Measurements from ENCODE around the gene PTGER2.

PTGER2 gene

GRCh38 chr14:52298795-52299194 is 15.3 kb upstream of the PTGER2 start:
- no peak overlapping the region for H3K4me3 ChIP-seq (ENCODE audit: low read depth, low read length, poor library complexity, severe bottlenecking)
- no peak overlapping the region for H2AFZ ChIP-seq (ENCODE audit: low read length)
- H3K9ac ChIP-seq (ENCODE audit: low read length) = no peak overlapping the region
- no peaks in the 10 kb centered on the region for H3K79me2 ChIP-seq (ENCODE audit: insufficient read depth, low read length)
- H3K4me2 ChIP-seq (ENCODE audit: low read length) = no peak overlapping the region
- H3K36me3 ChIP-seq (ENCODE audit: insufficient read depth, low read length) = no peaks in the 10 kb centered on the region
- no peak overlapping the region for H3K27ac ChIP-seq (ENCODE audit: low read depth, low read length, poor library complexity, severe bottlenecking)
- no peaks in the 10 kb centered on the region for H3F3A ChIP-seq (ENCODE audit: insufficient read depth, low read length)
- TF ChIP-seq, protein P1, sequence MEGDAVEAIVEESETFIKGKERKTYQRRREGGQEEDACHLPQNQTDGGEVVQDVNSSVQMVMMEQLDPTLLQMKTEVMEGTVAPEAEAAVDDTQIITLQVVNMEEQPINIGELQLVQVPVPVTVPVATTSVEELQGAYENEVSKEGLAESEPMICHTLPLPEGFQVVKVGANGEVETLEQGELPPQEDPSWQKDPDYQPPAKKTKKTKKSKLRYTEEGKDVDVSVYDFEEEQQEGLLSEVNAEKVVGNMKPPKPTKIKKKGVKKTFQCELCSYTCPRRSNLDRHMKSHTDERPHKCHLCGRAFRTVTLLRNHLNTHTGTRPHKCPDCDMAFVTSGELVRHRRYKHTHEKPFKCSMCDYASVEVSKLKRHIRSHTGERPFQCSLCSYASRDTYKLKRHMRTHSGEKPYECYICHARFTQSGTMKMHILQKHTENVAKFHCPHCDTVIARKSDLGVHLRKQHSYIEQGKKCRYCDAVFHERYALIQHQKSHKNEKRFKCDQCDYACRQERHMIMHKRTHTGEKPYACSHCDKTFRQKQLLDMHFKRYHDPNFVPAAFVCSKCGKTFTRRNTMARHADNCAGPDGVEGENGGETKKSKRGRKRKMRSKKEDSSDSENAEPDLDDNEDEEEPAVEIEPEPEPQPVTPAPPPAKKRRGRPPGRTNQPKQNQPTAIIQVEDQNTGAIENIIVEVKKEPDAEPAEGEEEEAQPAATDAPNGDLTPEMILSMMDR (IDR thresholded peaks at IDR 0.05; ENCODE audit: low read length) = no peak
- no peak for TF ChIP-seq EZH2 (IDR thresholded peaks at IDR 0.05; ENCODE audit: borderline replicate concordance, low read length)
- no peaks in the 10 kb centered on the region for H3K9me3 ChIP-seq (ENCODE audit: low read length)
- no peaks in the 10 kb centered on the region for H3K4me1 ChIP-seq (ENCODE audit: insufficient read depth, low read length, severe bottlenecking)
- H3K27me3 ChIP-seq (ENCODE audit: insufficient read depth, low read length) = no peaks in the 10 kb centered on the region
- no peaks in the 10 kb centered on the region for H4K20me1 ChIP-seq (ENCODE audit: insufficient read depth, low read length)
- no peaks in the 10 kb centered on the region for H3K9me2 ChIP-seq (ENCODE audit: low read depth, low read length)

DNA sequence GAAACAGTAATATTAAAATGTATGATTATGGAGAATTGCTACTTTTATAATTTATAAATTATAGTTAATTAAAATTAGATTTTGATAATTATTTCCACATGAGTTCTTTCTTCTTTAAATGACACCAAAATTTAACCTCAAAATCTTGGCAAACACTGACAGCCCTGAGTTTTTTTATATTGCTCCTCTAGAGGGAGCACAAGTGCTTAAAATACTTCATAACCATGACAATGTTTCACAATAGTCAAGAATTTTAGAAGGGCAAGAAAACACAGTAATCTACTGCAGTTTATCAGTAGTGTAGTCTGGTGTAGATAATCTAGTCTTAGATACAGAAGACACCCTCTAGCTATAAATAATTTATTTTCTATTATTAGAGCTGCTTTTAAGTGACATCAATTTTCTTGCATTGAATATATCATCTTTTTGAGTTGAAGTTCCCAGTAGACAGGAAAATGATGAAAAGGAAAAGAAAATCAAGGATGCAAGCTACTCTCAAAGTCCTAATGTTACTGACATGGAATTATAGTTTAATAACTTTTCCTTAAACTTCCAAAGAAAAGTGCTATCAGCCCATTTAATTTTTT is 14.3 kb upstream of the PTGER2 start:
- H3F3A ChIP-seq (ENCODE audit: insufficient read depth, low read length) = no peaks in the 10 kb centered on the region
- H3K4me1 ChIP-seq (ENCODE audit: insufficient read depth, low read length, severe bottlenecking) = no peaks in the 10 kb centered on the region
- TF ChIP-seq, protein P1 (IDR thresholded peaks at IDR 0.05; ENCODE audit: low read length) = peak; percentile 60
- no peak for TF ChIP-seq EZH2 (IDR thresholded peaks at IDR 0.05; ENCODE audit: borderline replicate concordance, low read length)
- H3K36me3 ChIP-seq (ENCODE audit: insufficient read depth, low read length) = no peaks in the 10 kb centered on the region
- H2AFZ ChIP-seq (ENCODE audit: low read length) = no peak overlapping the region
- H3K79me2 ChIP-seq (ENCODE audit: insufficient read depth, low read length) = no peaks in the 10 kb centered on the region
- no peak overlapping the region for H3K4me2 ChIP-seq (ENCODE audit: low read length)
- H3K9me3 ChIP-seq (ENCODE audit: low read length) = no peaks in the 10 kb centered on the region
- no peaks in the 10 kb centered on the region for H3K27me3 ChIP-seq (ENCODE audit: insufficient read depth, low read length)
- H3K4me3 ChIP-seq (ENCODE audit: low read depth, low read length, poor library complexity, severe bottlenecking) = no peak overlapping the region
- no peak overlapping the region for H3K27ac ChIP-seq (ENCODE audit: low read depth, low read length, poor library complexity, severe bottlenecking)
- H3K9me2 ChIP-seq (ENCODE audit: low read depth, low read length) = no peaks in the 10 kb centered on the region
- H3K9ac ChIP-seq (ENCODE audit: low read length) = no peak overlapping the region
- no peaks in the 10 kb centered on the region for H4K20me1 ChIP-seq (ENCODE audit: insufficient read depth, low read length)

GRCh38 chr14:52303236-52303635 is 10.9 kb upstream of the PTGER2 start:
- H3K79me2 ChIP-seq (ENCODE audit: insufficient read depth, low read length) = no peaks in the 10 kb centered on the region
- no peaks in the 10 kb centered on the region for H4K20me1 ChIP-seq (ENCODE audit: insufficient read depth, low read length)
- H3K27ac ChIP-seq (ENCODE audit: low read depth, low read length, poor library complexity, severe bottlenecking) = no peak overlapping the region
- H3K27me3 ChIP-seq (ENCODE audit: insufficient read depth, low read length) = no peaks in the 10 kb centered on the region
- no peak overlapping the region for H3K4me3 ChIP-seq (ENCODE audit: low read depth, low read length, poor library complexity, severe bottlenecking)
- no peaks in the 10 kb centered on the region for H3K36me3 ChIP-seq (ENCODE audit: insufficient read depth, low read length)
- H3F3A ChIP-seq (ENCODE audit: insufficient read depth, low read length) = no peaks in the 10 kb centered on the region
- no peaks in the 10 kb centered on the region for H3K9me2 ChIP-seq (ENCODE audit: low read depth, low read length)
- H3K9ac ChIP-seq (ENCODE audit: low read length) = no peak overlapping the region
- no peak overlapping the region for H2AFZ ChIP-seq (ENCODE audit: low read length)
- TF ChIP-seq, protein P1 (IDR thresholded peaks at IDR 0.05; ENCODE audit: low read length) = no peak
- no peak overlapping the region for H3K4me2 ChIP-seq (ENCODE audit: low read length)
- no peaks in the 10 kb centered on the region for H3K4me1 ChIP-seq (ENCODE audit: insufficient read depth, low read length, severe bottlenecking)
- H3K9me3 ChIP-seq (ENCODE audit: low read length) = no peaks in the 10 kb centered on the region
